ENCODE data around the gene GRID1.

- TF ChIP-seq CTCF (IDR thresholded peaks at IDR 0.05 in 8 of 11, conservative IDR thresholded peaks at IDR 0.05 in 3 of 11): no peak
- TF ChIP-seq POLR2A (IDR thresholded peaks at IDR 0.05): no peak
Measured at GRCh38 chr10:86393862-86394455, 27.4 kb upstream of the GRID1 start.
